ENCODE data around the gene GJD3.

DNA sequence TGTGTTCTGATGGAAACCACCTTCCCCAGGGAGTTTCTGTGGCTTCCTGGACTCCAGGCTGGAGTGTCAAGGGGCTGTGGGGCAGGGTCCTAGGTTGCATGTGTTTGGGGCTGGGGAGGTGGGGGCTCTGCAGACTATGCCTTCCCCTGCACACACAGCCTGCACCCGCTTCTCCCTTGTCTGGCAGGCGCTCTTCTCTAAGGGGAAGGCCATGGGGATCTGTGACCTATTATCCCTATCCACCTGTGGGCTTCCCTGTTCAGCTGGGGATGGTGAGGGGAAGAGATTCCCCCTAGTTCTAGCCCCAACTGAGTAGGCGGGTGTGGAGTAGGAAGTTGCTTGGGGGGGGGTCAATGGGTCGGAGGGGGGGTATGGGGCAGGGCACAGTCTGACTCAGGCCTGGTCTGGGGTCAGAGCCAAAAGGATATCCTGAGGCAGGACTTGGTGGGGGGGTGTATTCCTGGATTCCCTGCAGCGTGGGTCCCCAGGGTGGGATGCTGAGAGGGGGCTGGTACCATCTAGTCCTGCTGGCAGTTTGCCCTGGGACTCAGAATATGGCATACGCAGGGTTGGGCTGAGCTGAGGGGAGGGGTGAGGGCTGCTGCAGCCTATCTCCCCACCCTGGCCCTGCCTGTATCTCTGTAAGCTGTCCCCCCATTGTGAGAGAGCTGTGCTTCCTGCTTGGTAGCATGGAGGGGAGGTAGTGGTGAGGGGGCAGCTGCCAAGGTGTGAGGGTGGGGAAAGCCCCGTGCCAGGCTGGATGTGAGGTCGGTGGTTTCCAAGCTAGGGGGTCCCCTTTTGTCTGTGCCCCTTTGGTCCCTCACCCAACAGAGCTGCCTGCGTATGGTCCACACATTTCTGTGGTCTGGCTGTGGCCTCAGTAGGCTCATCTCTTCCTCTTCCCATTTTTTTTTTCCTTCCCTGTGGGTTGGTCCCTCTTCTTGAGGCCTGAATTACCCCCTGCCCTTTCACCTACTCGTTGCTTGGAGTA, 40.9 kb downstream of the GJD3 start:
- TF ChIP-seq, protein P1, sequence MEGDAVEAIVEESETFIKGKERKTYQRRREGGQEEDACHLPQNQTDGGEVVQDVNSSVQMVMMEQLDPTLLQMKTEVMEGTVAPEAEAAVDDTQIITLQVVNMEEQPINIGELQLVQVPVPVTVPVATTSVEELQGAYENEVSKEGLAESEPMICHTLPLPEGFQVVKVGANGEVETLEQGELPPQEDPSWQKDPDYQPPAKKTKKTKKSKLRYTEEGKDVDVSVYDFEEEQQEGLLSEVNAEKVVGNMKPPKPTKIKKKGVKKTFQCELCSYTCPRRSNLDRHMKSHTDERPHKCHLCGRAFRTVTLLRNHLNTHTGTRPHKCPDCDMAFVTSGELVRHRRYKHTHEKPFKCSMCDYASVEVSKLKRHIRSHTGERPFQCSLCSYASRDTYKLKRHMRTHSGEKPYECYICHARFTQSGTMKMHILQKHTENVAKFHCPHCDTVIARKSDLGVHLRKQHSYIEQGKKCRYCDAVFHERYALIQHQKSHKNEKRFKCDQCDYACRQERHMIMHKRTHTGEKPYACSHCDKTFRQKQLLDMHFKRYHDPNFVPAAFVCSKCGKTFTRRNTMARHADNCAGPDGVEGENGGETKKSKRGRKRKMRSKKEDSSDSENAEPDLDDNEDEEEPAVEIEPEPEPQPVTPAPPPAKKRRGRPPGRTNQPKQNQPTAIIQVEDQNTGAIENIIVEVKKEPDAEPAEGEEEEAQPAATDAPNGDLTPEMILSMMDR (IDR thresholded peaks at IDR 0.05), result no peak
- TF ChIP-seq POLR2A (IDR thresholded peaks at IDR 0.05), result no peak

Measured in uterus (tissue), 2 donors.